GM12878 (cell line): Measurements from ENCODE around the gene IL15. TPM values are rescaled to one million over a fixed set of nuclear protein-coding genes. Genes with fewer than 3 reads are reported as not detected.

Source experiments
- BCL11A ChIP-seq: IDR thresholded peaks from 2 replicates; pipeline ENCODE4 v1.6.1; 2011; ENCODE audit warnings: low read depth, low read length
- BHLHE40 ChIP-seq, 2 experiments: fragments of 450-650 bp in 1 of 2; IDR thresholded peaks; 2 replicates each; pipeline ENCODE4 v1.6.1; 2011 to 2017; ENCODE audit warnings: low read depth in 2 of 2, borderline replicate concordance in 1 of 2, improper control_type of control experiment in 1 of 2, low read length in 1 of 2, mild to moderate bottlenecking in 1 of 2
- CBX5 ChIP-seq: sonication (generic); IDR thresholded peaks from 2 replicates; pipeline ENCODE4 v1.6.1; 2016; ENCODE audit warnings: low read depth, moderate library complexity, mild to moderate bottlenecking, inconsistent platforms
- CREM ChIP-seq: IDR thresholded peaks from 2 replicates; pipeline ENCODE4 v1.6.1; 2014; ENCODE audit warnings: antibody characterized with exemption, low read depth
- ETV6 ChIP-seq, 2 experiments: fragments of 450-650 bp in 1 of 2; IDR thresholded peaks in 1 of 2; conservative IDR thresholded peaks in 1 of 2; 2 replicates each; pipeline ENCODE4 v1.6.1; 2014; ENCODE audit warnings: antibody characterized with exemption in 1 of 2, borderline replicate concordance in 1 of 2, low read depth in 1 of 2, mild to moderate bottlenecking in 1 of 2, moderate library complexity in 1 of 2
- FOXK2 ChIP-seq: fragments of 450-650 bp; IDR thresholded peaks from 2 replicates; pipeline ENCODE4 v1.6.1; 2017; ENCODE audit warnings: mild to moderate bottlenecking, moderate library complexity
- GATAD2B ChIP-seq: fragments of 450-650 bp; conservative IDR thresholded peaks from 2 replicates; pipeline ENCODE4 v1.6.1; 2017; ENCODE audit warnings: low read depth, mild to moderate bottlenecking, moderate library complexity
- IKZF2 ChIP-seq, 2 experiments: fragments of 450-650 bp; IDR thresholded peaks; 2 replicates each; pipeline ENCODE4 v1.6.1; 2017; ENCODE audit warnings: mild to moderate bottlenecking in 2 of 2, moderate library complexity in 2 of 2
- IRF4 ChIP-seq: IDR thresholded peaks from 2 replicates; pipeline ENCODE4 v1.6.1; 2011; ENCODE audit warnings: low read depth, low read length
- JUNB ChIP-seq: IDR thresholded peaks from 2 replicates; pipeline ENCODE4 v1.6.1; 2016; ENCODE audit warnings: antibody characterized with exemption, mild to moderate bottlenecking
- KLF5 ChIP-seq: fragments of 450-650 bp; IDR thresholded peaks from 2 replicates; pipeline ENCODE4 v1.6.1; 2014; ENCODE audit warnings: mild to moderate bottlenecking; ENCODE audit not compliant: partially characterized antibody
- MEF2A ChIP-seq: IDR thresholded peaks from 2 replicates; pipeline ENCODE4 v1.6.1; 2011; ENCODE audit warnings: low read depth, mild to moderate bottlenecking, low read length, moderate library complexity; ENCODE audit not compliant: insufficient read depth
- MTA3 ChIP-seq: IDR thresholded peaks from 2 replicates; pipeline ENCODE4 v1.6.1; 2012; ENCODE audit warnings: low read length, inconsistent platforms, borderline replicate concordance
- NFIC ChIP-seq: IDR thresholded peaks from 2 replicates; pipeline ENCODE4 v1.6.1; 2012; ENCODE audit warnings: low read depth, mild to moderate bottlenecking, inconsistent platforms, low read length, moderate library complexity
- NFYA ChIP-seq: IDR thresholded peaks from 2 replicates; pipeline ENCODE4 v1.6.1; 2011; ENCODE audit warnings: low read depth, mild to moderate bottlenecking, low read length, improper control_type of control experiment, borderline replicate concordance
- POU2F2 ChIP-seq: IDR thresholded peaks from 3 replicates; pipeline ENCODE4 v1.6.1; 2011; ENCODE audit warnings: low read depth, mild to moderate bottlenecking, low read length, borderline replicate concordance
- SP1 ChIP-seq: IDR thresholded peaks from one replicate; pipeline ENCODE4 v1.6.1; 2011; ENCODE audit warnings: low read depth, low read length
- STAT3 ChIP-seq: IDR thresholded peaks from 2 replicates; pipeline ENCODE4 v1.6.1; 2011; ENCODE audit warnings: low read depth, low read length, improper control_type of control experiment
- TBL1XR1 ChIP-seq: IDR thresholded peaks from 2 replicates; pipeline ENCODE4 v1.6.1; 2012; ENCODE audit warnings: low read depth, low read length, improper control_type of control experiment
- WRNIP1 ChIP-seq: IDR thresholded peaks from 2 replicates; pipeline ENCODE4 v1.6.1; 2011; ENCODE audit warnings: low read depth, low read length, improper control_type of control experiment, borderline replicate concordance
- polyA plus RNA-seq, 11 experiments: library from polyadenylated mRNA; depleted of rRNA in 4 of 11; unstranded in 6 of 11; stranded (reverse) in 5 of 11; fragments of >200 nt; fragmentation: Nextera tagmentation in 4 of 11; fragmentation: Illumina TruSeq in 1 of 11; extraction: Ambion mirVana in 4 of 11; extraction: Trizol in 1 of 11; gene quantifications; 1 replicate in 1 of 11; 2 replicates in 10 of 11; pipeline versions ENCODE4 v1.2.1 to v1.2.3, GENCODE V29; 2011 to 2016; ENCODE audit warnings: inconsistent platforms in 2 of 11, missing spikeins in 2 of 11, low read depth in 1 of 11
- total RNA-seq, 4 experiments: library from RNA; depleted of rRNA in 3 of 4; stranded (reverse); fragments of >200 nt in 3 of 4; fragmentation: Illumina TruSeq in 1 of 4; extraction: Trizol in 1 of 4; gene quantifications; 2 replicates each; pipeline versions ENCODE4 v1.2.1 to v1.2.3, GENCODE V29; 2013 to 2021
- TF ChIP-seq, protein P1 (sequence below): IDR thresholded peaks from 2 replicates; pipeline ENCODE4 v1.6.1; 2012; ENCODE audit warnings: low read length, inconsistent platforms
- TF ChIP-seq, protein P2 (sequence below): fragments of 150-350 bp; IDR thresholded peaks from 2 replicates; pipeline ENCODE4 v1.6.1; 2016; ENCODE audit warnings: low read depth, low read length

The IL15 gene
- total and polyA plus RNA-seq, 10 of the 15 experiments (the other 5 are each of a cell fraction or from before 2014, with no cell fraction given): 6.0 to 11.4 (median 8.2) TPM

DNA sequence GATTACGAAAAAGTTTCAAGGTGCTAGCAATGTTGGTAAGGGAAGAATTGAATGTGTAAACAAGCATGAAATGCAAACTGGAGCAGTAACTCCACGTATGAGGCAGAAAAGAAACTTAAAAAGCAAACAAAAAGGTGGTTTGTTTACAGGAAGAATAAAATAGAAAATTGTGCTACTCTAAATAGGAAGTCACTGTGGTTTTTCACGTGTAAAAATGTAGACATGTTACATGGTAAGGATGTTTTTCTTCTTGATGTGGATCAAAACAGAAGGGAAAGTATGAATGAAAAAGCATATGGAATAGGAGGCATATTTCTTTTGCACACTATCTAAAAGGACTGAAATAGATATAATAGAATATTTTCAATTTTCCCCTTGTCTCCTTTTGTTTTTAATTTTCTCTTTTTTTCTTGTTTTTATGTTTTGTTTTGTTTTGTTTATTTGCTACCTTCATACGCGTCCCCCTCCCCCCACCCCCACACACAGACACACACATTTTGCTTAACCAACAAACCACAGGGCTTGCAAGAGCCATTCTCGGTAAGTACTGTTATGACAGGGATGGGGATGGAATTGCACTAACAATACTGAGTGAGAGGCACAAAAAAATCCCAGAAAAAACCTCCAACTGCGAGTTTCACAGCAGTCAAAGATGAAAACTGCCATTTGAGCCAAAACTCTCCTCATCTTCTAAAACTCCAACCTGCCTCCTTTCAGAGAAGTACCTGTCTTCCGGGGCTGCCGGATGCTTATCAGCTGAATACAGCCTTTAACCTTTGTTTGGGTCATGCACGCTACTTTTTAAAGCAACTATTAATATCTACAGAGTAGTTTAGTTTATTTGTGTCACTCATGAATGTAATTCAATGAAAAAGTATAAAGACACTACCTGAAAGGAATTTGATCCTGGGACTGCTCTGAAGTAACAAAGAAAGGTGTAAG, 135.8 kb downstream of the IL15 start (continued):
- 0 out of 2 replicates have a peak, but pooled peaks have one; percentile 39 for TF ChIP-seq MEF2A
- no peak for TF ChIP-seq GATAD2B
- 0 out of 4 replicates have a peak, but pooled peaks of 1 of the 2 experiments have one; percentile 3 for TF ChIP-seq BHLHE40 (IDR thresholded peaks at IDR 0.05; ENCODE audit: borderline replicate concordance in 1 of 2, low read depth in 2 of 2, low read length in 1 of 2)
- TF ChIP-seq FOXK2: no peak
- peak; percentile 62; the same call in 1 of the 2 replicates for TF ChIP-seq MTA3
- TF ChIP-seq POU2F2: peak; percentile 74; the same call in 1 of the 3 replicates
- TF ChIP-seq JUNB: peak; percentile 78
- TF ChIP-seq SP1: peak; percentile 37
- peak; percentile 92; the same call in 1 of the 2 replicates for TF ChIP-seq NFIC
- TF ChIP-seq WRNIP1: no peak
- 0 out of 2 replicates have a peak, but pooled peaks have one; percentile 74 for TF ChIP-seq TBL1XR1
- TF ChIP-seq, protein P1, sequence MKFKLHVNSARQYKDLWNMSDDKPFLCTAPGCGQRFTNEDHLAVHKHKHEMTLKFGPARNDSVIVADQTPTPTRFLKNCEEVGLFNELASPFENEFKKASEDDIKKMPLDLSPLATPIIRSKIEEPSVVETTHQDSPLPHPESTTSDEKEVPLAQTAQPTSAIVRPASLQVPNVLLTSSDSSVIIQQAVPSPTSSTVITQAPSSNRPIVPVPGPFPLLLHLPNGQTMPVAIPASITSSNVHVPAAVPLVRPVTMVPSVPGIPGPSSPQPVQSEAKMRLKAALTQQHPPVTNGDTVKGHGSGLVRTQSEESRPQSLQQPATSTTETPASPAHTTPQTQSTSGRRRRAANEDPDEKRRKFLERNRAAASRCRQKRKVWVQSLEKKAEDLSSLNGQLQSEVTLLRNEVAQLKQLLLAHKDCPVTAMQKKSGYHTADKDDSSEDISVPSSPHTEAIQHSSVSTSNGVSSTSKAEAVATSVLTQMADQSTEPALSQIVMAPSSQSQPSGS: peak; percentile 86
- TF ChIP-seq CBX5: peak; percentile 72; the same call in 1 of the 2 replicates
- no peak for TF ChIP-seq NFYA
- TF ChIP-seq, protein P2, sequence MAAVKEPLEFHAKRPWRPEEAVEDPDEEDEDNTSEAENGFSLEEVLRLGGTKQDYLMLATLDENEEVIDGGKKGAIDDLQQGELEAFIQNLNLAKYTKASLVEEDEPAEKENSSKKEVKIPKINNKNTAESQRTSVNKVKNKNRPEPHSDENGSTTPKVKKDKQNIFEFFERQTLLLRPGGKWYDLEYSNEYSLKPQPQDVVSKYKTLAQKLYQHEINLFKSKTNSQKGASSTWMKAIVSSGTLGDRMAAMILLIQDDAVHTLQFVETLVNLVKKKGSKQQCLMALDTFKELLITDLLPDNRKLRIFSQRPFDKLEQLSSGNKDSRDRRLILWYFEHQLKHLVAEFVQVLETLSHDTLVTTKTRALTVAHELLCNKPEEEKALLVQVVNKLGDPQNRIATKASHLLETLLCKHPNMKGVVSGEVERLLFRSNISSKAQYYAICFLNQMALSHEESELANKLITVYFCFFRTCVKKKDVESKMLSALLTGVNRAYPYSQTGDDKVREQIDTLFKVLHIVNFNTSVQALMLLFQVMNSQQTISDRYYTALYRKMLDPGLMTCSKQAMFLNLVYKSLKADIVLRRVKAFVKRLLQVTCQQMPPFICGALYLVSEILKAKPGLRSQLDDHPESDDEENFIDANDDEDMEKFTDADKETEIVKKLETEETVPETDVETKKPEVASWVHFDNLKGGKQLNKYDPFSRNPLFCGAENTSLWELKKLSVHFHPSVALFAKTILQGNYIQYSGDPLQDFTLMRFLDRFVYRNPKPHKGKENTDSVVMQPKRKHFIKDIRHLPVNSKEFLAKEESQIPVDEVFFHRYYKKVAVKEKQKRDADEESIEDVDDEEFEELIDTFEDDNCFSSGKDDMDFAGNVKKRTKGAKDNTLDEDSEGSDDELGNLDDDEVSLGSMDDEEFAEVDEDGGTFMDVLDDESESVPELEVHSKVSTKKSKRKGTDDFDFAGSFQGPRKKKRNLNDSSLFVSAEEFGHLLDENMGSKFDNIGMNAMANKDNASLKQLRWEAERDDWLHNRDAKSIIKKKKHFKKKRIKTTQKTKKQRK: no peak
- no peak for TF ChIP-seq KLF5
- peak; percentile 79; the same call in 1 of the 2 replicates for TF ChIP-seq IRF4
- peak; percentile 52; the same call in 1 of the 2 replicates for TF ChIP-seq BCL11A
- TF ChIP-seq CREM: peak; percentile 53; the same call in 1 of the 2 replicates
- TF ChIP-seq IKZF2 (IDR thresholded peaks at IDR 0.05): peak in 1 of 2 experiments; percentile 31; a peak in 1 of 4 replicates
- no peak for TF ChIP-seq STAT3
- TF ChIP-seq ETV6 (conservative IDR thresholded peaks at IDR 0.05 in 1 of 2, IDR thresholded peaks at IDR 0.05 in 1 of 2; ENCODE audit: borderline replicate concordance in 1 of 2, low read depth in 1 of 2): 0 out of 4 replicates have a peak, but pooled peaks of 1 of the 2 experiments have one; percentile 13
- TF ChIP-seq, all 136 proteins: peak for 23
